Measurements from ENCODE around the gene SIRT4.

The SIRT4 gene

GRCh38 chr12:120359128-120359527, 57.0 kb downstream of the SIRT4 start:
- Mint-ChIP-seq H3K4me3 (no peak overlapping the region), H3K4me1 (ENCODE audit: low read depth) (no peaks in the 10 kb centered on the region), H3K27me3 (ENCODE audit: low read depth) (peaks cover 55% of the 10 kb centered on the region)

GRCh38 chr12:120361506-120362208, 59.5 kb downstream of the SIRT4 start:
- Mint-ChIP-seq H3K36me3 (ENCODE audit: low read depth) (no peaks in the 10 kb centered on the region), H3K27ac (no peak overlapping the region), H3K27me3 (ENCODE audit: low read depth) (peaks cover 80% of the 10 kb centered on the region), H3K4me3 (no peak overlapping the region), H3K4me1 (ENCODE audit: low read depth) (no peaks in the 10 kb centered on the region), H3K9me3 (no peaks in the 10 kb centered on the region)

More at GRCh38 chr12:120359128-120359527, 57.0 kb downstream of the SIRT4 start:
- no peaks in the 10 kb centered on the region for H3K36me3 Mint-ChIP-seq (ENCODE audit: low read depth)
- no peaks in the 10 kb centered on the region for H3K9me3 Mint-ChIP-seq
- no peak overlapping the region for H3K27ac Mint-ChIP-seq

All from T-helper 1 cell treated with Interleukin-12 subunit alpha and Interleukin-12 subunit beta and Interleukin-4 antibody, amounts not matched to agents 30 μg/mL and 1 μg/mL, for 36 hours (primary cell).